Measurements from ENCODE around the gene APOC1.

APOC1 gene

GRCh38 chr19:44955505-44956439, 41.4 kb downstream of the APOC1 start:
- no peak for DNase-seq (ENCODE audit: low read depth in 2 of 2, low spot score in 1 of 2)

- no peak for DNase-seq (ENCODE audit: low read depth in 2 of 2, low spot score in 1 of 2)
Observed at GRCh38 chr19:44957526-44957925, 43.1 kb downstream of the APOC1 start.

- no peak for DNase-seq (ENCODE audit: low read depth in 2 of 2, low spot score in 1 of 2)
Observed at GRCh38 chr19:44958090-44958489, 43.7 kb downstream of the APOC1 start.

GRCh38 chr19:44959691-44960090, 45.3 kb downstream of the APOC1 start:
- DNase-seq (ENCODE audit: low read depth in 2 of 2, low spot score in 1 of 2) = no peak

- DNase-seq (ENCODE audit: low read depth in 2 of 2, low spot score in 1 of 2) = no peak
Observed at GRCh38 chr19:44960906-44961728, 46.7 kb downstream of the APOC1 start.

- no peak for DNase-seq (ENCODE audit: low read depth in 2 of 2, low spot score in 1 of 2)
Observed at GRCh38 chr19:44961821-44962220, 47.4 kb downstream of the APOC1 start.

GRCh38 chr19:44968118-44968517, 53.7 kb downstream of the APOC1 start:
- DNase-seq (ENCODE audit: low read depth in 2 of 2, low spot score in 1 of 2) = no peak

- no peak for DNase-seq (ENCODE audit: low read depth in 2 of 2, low spot score in 1 of 2)
Observed at GRCh38 chr19:44968670-44969069, 54.3 kb downstream of the APOC1 start.
